HFFc6 (cell line): Measurements from ENCODE around the gene LIN28B. TPM values are rescaled to one million over a fixed set of nuclear protein-coding genes. Genes with fewer than 3 reads are reported as not detected.

Experiments used
- DNase-seq: peaks from one replicate; pipeline ENCODE4 v3.0.0-alpha.2; 2018
- H3K27ac Mint-ChIP-seq: 2 replicates; pipeline ENCODE4 v1.8.0; 2020; ENCODE audit warnings: mild to moderate bottlenecking, mixed read lengths
- H3K27me3 Mint-ChIP-seq: 2 replicates; pipeline ENCODE4 v1.8.0; 2021; ENCODE audit warnings: mild to moderate bottlenecking, moderate library complexity, mixed read lengths; ENCODE audit not compliant: insufficient read depth
- H3K36me3 Mint-ChIP-seq: 2 replicates; pipeline ENCODE4 v1.8.0; 2021; ENCODE audit warnings: low read depth, mixed read lengths
- H3K4me1 Mint-ChIP-seq: 2 replicates; pipeline ENCODE4 v1.8.0; 2020; ENCODE audit warnings: low read depth, mixed read lengths
- H3K4me3 Mint-ChIP-seq: 2 replicates; pipeline ENCODE4 v1.8.0; 2020; ENCODE audit warnings: mild to moderate bottlenecking, moderate library complexity, mixed read lengths
- H3K9me3 Mint-ChIP-seq: 2 replicates; pipeline ENCODE4 v1.8.0; 2020; ENCODE audit warnings: mild to moderate bottlenecking, mixed read lengths
- total RNA-seq, 6 experiments: library from RNA; stranded (reverse); fragmentation: NEBNext Ultra II Directional; extraction: Animal tissue kit (Norgen Biotek cat#: 25700); gene quantifications; 2 replicates in 1 of 6; 3 replicates in 5 of 6; pipeline ENCODE4 v1.2.3, GENCODE V29; 2021
- TF ChIP-seq, protein P1 (sequence below): fragments of 200-600 bp; sonication (generic); IDR thresholded peaks from 2 replicates; pipeline ENCODE4 v1.5.0; 2021; ENCODE audit warnings: antibody characterized with exemption, mild to moderate bottlenecking

Gene LIN28B
- total RNA-seq, 6 experiments from 2014 or later: not detected

DNA sequence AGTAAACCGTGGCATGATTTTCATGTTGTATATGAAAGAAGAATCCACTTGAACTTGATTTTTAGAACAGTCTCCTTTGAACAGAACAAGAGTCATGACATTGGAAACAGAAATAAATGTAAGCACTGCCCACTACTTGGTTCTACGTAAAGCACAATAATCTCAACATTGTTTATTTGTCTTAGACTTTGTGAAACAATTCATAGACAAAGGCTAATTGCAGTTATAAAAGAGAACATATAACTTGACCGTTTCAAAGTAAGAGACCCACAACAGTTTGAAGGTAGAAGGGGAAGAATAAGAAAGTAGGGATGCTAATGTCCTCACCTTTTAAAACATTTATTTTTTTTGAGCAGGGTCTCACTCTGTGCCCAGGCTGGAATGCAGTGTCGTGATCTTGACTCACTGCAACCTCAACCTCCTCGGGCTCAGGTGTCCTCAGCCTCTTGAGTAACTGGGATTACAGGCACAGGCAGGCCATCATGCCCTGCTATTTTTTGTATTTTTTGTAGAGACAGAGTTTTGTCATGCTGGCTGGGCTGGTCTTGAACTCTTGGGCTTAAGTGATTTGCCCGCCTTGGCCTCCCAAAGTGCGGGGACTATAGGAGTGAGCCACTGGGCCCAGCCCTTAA lies 151.8 kb downstream of the LIN28B start:
- DNase-seq: no peak
- Mint-ChIP-seq H3K27ac (no peak overlapping the region), H3K27me3 (peaks cover 2% of the 10 kb centered on the region), H3K36me3 (no peaks in the 10 kb centered on the region), H3K9me3 (no peaks in the 10 kb centered on the region), H3K4me1 (no peaks in the 10 kb centered on the region), H3K4me3 (no peak overlapping the region)
- TF ChIP-seq, protein P1, sequence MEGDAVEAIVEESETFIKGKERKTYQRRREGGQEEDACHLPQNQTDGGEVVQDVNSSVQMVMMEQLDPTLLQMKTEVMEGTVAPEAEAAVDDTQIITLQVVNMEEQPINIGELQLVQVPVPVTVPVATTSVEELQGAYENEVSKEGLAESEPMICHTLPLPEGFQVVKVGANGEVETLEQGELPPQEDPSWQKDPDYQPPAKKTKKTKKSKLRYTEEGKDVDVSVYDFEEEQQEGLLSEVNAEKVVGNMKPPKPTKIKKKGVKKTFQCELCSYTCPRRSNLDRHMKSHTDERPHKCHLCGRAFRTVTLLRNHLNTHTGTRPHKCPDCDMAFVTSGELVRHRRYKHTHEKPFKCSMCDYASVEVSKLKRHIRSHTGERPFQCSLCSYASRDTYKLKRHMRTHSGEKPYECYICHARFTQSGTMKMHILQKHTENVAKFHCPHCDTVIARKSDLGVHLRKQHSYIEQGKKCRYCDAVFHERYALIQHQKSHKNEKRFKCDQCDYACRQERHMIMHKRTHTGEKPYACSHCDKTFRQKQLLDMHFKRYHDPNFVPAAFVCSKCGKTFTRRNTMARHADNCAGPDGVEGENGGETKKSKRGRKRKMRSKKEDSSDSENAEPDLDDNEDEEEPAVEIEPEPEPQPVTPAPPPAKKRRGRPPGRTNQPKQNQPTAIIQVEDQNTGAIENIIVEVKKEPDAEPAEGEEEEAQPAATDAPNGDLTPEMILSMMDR: no peak

GRCh38 chr6:105109955-105110895 lies 153.3 kb downstream of the LIN28B start:
- H3K27me3 Mint-ChIP-seq: peaks cover 2% of the 10 kb centered on the region; the same call in 1 of the 2 replicates
- TF ChIP-seq, protein P1: no peak
- H3K9me3 Mint-ChIP-seq: no peaks in the 10 kb centered on the region
- DNase-seq: no peak
- no peak overlapping the region for H3K27ac Mint-ChIP-seq
- H3K4me1 Mint-ChIP-seq: no peaks in the 10 kb centered on the region
- H3K4me3 Mint-ChIP-seq: no peak overlapping the region
- H3K36me3 Mint-ChIP-seq: no peaks in the 10 kb centered on the region

DNA sequence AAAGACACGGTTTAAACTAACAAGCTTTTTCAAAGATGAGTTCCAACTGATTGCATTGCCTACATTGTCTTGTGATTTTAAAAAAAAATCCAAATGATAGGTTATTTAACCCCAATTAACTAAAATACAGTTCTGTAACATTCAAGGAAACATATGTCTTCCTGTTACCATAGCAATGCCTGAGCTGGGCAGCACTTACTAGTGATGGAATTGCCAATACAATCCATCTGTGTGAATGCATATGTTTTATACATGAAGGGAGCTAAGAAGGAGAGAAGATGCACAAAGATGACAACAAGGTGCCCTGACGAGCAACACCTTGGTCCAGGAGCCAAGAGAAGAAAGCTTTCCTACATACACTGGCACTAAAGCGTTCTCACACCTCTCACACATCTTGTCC lies 154.2 kb downstream of the LIN28B start:
- Mint-ChIP-seq H3K4me1 (no peaks in the 10 kb centered on the region), H3K36me3 (no peaks in the 10 kb centered on the region), H3K27ac (no peak overlapping the region), H3K9me3 (no peaks in the 10 kb centered on the region), H3K27me3 (peaks cover 2% of the 10 kb centered on the region; the same call in 1 of the 2 replicates), H3K4me3 (no peak overlapping the region)
- DNase-seq: no peak
- TF ChIP-seq, protein P1: no peak

DNA sequence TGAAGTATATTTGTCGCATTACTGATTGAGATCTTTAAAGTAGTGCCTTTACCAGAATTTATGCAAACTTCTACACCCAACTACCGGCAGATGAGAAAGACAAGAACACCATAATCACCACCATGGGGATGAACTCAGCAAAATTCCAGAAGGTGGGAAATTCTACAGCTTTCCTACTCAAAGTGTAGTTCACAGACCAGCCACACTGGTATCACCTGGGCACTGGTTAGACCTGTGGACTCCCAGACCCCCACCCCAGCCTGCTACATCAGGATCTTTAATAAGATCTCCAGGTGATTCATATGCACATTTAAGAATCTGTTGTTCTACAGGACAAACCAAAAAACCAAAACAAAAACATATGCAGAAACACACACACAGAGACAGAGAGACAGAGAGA lies 155.0 kb downstream of the LIN28B start:
- H3K9me3 Mint-ChIP-seq: no peaks in the 10 kb centered on the region
- DNase-seq: no peak
- peaks cover 2% of the 10 kb centered on the region; the same call in 1 of the 2 replicates for H3K27me3 Mint-ChIP-seq

DNA sequence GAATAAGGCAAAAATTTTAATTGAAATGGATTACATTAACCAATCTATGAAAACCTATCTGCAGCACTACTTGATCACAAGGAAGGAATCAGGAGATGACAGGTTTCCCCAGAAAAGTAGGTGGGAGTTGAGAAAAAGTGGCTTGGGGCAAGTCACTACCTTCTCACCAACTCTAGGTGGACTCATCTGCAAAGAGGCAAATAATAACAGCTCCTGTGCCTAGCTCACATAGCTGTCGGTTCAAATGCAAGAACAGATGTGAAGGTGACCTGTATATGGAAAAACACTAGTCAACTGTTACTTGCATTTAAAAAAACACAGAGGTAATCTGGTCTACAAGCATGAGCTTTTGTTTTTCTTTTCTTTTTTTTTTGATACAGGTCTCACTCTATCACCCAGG lies 155.7 kb downstream of the LIN28B start:
- Mint-ChIP-seq H3K4me1 (no peaks in the 10 kb centered on the region), H3K9me3 (no peaks in the 10 kb centered on the region), H3K36me3 (no peaks in the 10 kb centered on the region), H3K27ac (no peak overlapping the region), H3K27me3 (peaks cover 2% of the 10 kb centered on the region; the same call in 1 of the 2 replicates), H3K4me3 (no peak overlapping the region)
- no peak for DNase-seq
- TF ChIP-seq, protein P1: peak; percentile 11; the same call in 1 of the 2 replicates

More for the DNA sequence above, 155.0 kb downstream of the LIN28B start:
- TF ChIP-seq, protein P1: no peak
- H3K27ac Mint-ChIP-seq: no peak overlapping the region
- no peaks in the 10 kb centered on the region for H3K4me1 Mint-ChIP-seq
- no peak overlapping the region for H3K4me3 Mint-ChIP-seq
- no peaks in the 10 kb centered on the region for H3K36me3 Mint-ChIP-seq
